Measurements from ENCODE around the gene SYNC. TPM values are rescaled to one million over a fixed set of nuclear protein-coding genes. Genes with fewer than 3 reads are reported as not detected.
"Not testable (repeated sequence)": the region's sequence is repeated elsewhere in the genome, so short reads cannot be mapped to it uniquely, and the experiment has no call there.

Gene SYNC
- total and polyA plus RNA-seq, 3 experiments from 2014 or later: not detected

GRCh38 chr1:32681999-32682398 is 20.6 kb downstream of the SYNC start:
- H3K27ac ChIP-seq (ENCODE audit: low read depth, low read length): no peak overlapping the region
- H3K27ac Mint-ChIP-seq: peak overlapping the region in 1 of 8 donors; percentile 63
- H3K4me3 ChIP-seq (ENCODE audit: low read length): no peak overlapping the region
- peaks cover 0 to 5% (median 0%) of the 10 kb centered on the region in 3 donors for H3K4me1 Mint-ChIP-seq
- no peak for DNase-seq
- H3K27me3 ChIP-seq (ENCODE audit: insufficient read depth, low read length, poor library complexity, severe bottlenecking): no peaks in the 10 kb centered on the region
- H3K4me1 ChIP-seq (ENCODE audit: insufficient read depth, low read length): no peaks in the 10 kb centered on the region
- CTCF ChIA-PET: no interaction called here
- H3K36me3 Mint-ChIP-seq: peaks cover 11 to 78% (median 23%) of the 10 kb centered on the region in 3 donors
- H3K27me3 Mint-ChIP-seq: no peaks in the 10 kb centered on the region
- peaks cover 49% of the 10 kb centered on the region for H3K36me3 ChIP-seq (ENCODE audit: insufficient read depth, low read length)
- POLR2A ChIA-PET: no interaction called here
- no peaks in the 10 kb centered on the region for H3K9me3 Mint-ChIP-seq
- H3K4me3 Mint-ChIP-seq: no peak overlapping the region
- no peaks in the 10 kb centered on the region for H3K9me3 ChIP-seq (ENCODE audit: low read length)

GRCh38 chr1:32681509-32681908 is 21.1 kb downstream of the SYNC start:
- no peaks in the 10 kb centered on the region for H3K9me3 ChIP-seq (ENCODE audit: low read length)
- H3K27me3 ChIP-seq (ENCODE audit: insufficient read depth, low read length, poor library complexity, severe bottlenecking): no peaks in the 10 kb centered on the region
- H3K27ac Mint-ChIP-seq: peak overlapping the region in 1 of 8 donors; percentile 63
- H3K36me3 Mint-ChIP-seq: peaks cover 11 to 82% (median 23%) of the 10 kb centered on the region in 3 donors
- H3K9me3 Mint-ChIP-seq: no peaks in the 10 kb centered on the region
- ChIA-PET POLR2A (no interaction called here), CTCF (no interaction called here)
- no peak overlapping the region for H3K4me3 ChIP-seq (ENCODE audit: low read length)
- H3K4me3 Mint-ChIP-seq: no peak overlapping the region
- no peak for DNase-seq
- no peaks in the 10 kb centered on the region for H3K4me1 ChIP-seq (ENCODE audit: insufficient read depth, low read length)
- peaks cover 54% of the 10 kb centered on the region for H3K36me3 ChIP-seq (ENCODE audit: insufficient read depth, low read length)
- peaks cover 0 to 5% (median 0%) of the 10 kb centered on the region in 3 donors for H3K4me1 Mint-ChIP-seq
- H3K27me3 Mint-ChIP-seq: no peaks in the 10 kb centered on the region
- H3K27ac ChIP-seq (ENCODE audit: low read depth, low read length): no peak overlapping the region

GRCh38 chr1:32680642-32681041 is 21.9 kb downstream of the SYNC start:
- Histone ChIP-seq H3K4me1 (ENCODE audit: insufficient read depth, low read length) (no peaks in the 10 kb centered on the region), H3K36me3 (ENCODE audit: insufficient read depth, low read length) (peaks cover 58% of the 10 kb centered on the region), H3K27me3 (ENCODE audit: insufficient read depth, low read length, poor library complexity, severe bottlenecking) (no peaks in the 10 kb centered on the region), H3K27ac (ENCODE audit: low read depth, low read length) (no peak overlapping the region), H3K9me3 (ENCODE audit: low read length) (no peaks in the 10 kb centered on the region), H3K4me3 (ENCODE audit: low read length) (no peak overlapping the region)
- CTCF ChIA-PET: no interaction called here
- Mint-ChIP-seq H3K9me3 (no peaks in the 10 kb centered on the region), H3K4me1 (peaks cover 0 to 5% (median 0%) of the 10 kb centered on the region in 3 donors), H3K4me3 (no peak overlapping the region), H3K36me3 (peaks cover 11 to 83% (median 19%) of the 10 kb centered on the region in 3 donors), H3K27ac (peak overlapping the region in 1 of 8 donors; percentile 26), H3K27me3 (no peaks in the 10 kb centered on the region)
- POLR2A ChIA-PET: no interaction called here
- DNase-seq: no peak

GRCh38 chr1:32679993-32680392 is 22.6 kb downstream of the SYNC start:
- POLR2A ChIA-PET; H3K4me3 ChIP-seq (ENCODE audit: low read length); H3K27me3 ChIP-seq (ENCODE audit: insufficient read depth, low read length, poor library complexity, severe bottlenecking); H3K4me1 Mint-ChIP-seq; H3K27ac ChIP-seq (ENCODE audit: low read depth, low read length); H3K4me3 Mint-ChIP-seq; H3K4me1 ChIP-seq (ENCODE audit: insufficient read depth, low read length); H3K27ac Mint-ChIP-seq; DNase-seq; H3K9me3 ChIP-seq (ENCODE audit: low read length); CTCF ChIA-PET; H3K9me3 Mint-ChIP-seq; H3K27me3 Mint-ChIP-seq: not testable (repeated sequence)
- peaks cover 52% of the 10 kb centered on the region for H3K36me3 ChIP-seq (ENCODE audit: insufficient read depth, low read length)
- peaks cover 11 to 80% (median 19%) of the 10 kb centered on the region in 3 donors for H3K36me3 Mint-ChIP-seq

- no peak overlapping the region for H3K4me3 ChIP-seq (ENCODE audit: low read length)
- no peak for DNase-seq
- H3K27ac ChIP-seq (ENCODE audit: low read depth, low read length): no peak overlapping the region
- H3K4me1 ChIP-seq (ENCODE audit: insufficient read depth, low read length): no peaks in the 10 kb centered on the region
- no peaks in the 10 kb centered on the region for H3K27me3 ChIP-seq (ENCODE audit: insufficient read depth, low read length, poor library complexity, severe bottlenecking)
- Mint-ChIP-seq H3K27ac (peak overlapping the region in 1 of 8 donors; percentile 9), H3K36me3 (peaks cover 15 to 86% (median 26%) of the 10 kb centered on the region in 3 donors), H3K4me3 (no peak overlapping the region), H3K27me3 (no peaks in the 10 kb centered on the region), H3K9me3 (no peaks in the 10 kb centered on the region), H3K4me1 (peaks cover 0 to 5% (median 0%) of the 10 kb centered on the region in 3 donors)
- peaks cover 61% of the 10 kb centered on the region for H3K36me3 ChIP-seq (ENCODE audit: insufficient read depth, low read length)
- ChIA-PET CTCF (no interaction called here), POLR2A (interaction anchor here (1.0 kb wide), 1 partner anchor 26 kb away, joined by 5 read pairs; the partner anchor contains the start of gene RBBP4)
- H3K9me3 ChIP-seq (ENCODE audit: low read length): no peaks in the 10 kb centered on the region
Observed at GRCh38 chr1:32676945-32677344, 25.6 kb downstream of the SYNC start.

GRCh38 chr1:32668716-32669115 is 33.9 kb downstream of the SYNC start:
- CTCF ChIA-PET; H3K27me3 Mint-ChIP-seq; DNase-seq; H3K27me3 ChIP-seq (ENCODE audit: insufficient read depth, low read length, poor library complexity, severe bottlenecking); H3K9me3 ChIP-seq (ENCODE audit: low read length); H3K9me3 Mint-ChIP-seq; H3K4me1 ChIP-seq (ENCODE audit: insufficient read depth, low read length); POLR2A ChIA-PET; H3K4me3 Mint-ChIP-seq; H3K27ac ChIP-seq (ENCODE audit: low read depth, low read length); H3K4me3 ChIP-seq (ENCODE audit: low read length); H3K27ac Mint-ChIP-seq: not testable (repeated sequence)
- Mint-ChIP-seq H3K4me1 (peaks cover 10 to 15% (median 13%) of the 10 kb centered on the region in 3 donors), H3K36me3 (peaks cover 18 to 84% (median 33%) of the 10 kb centered on the region in 3 donors)
- peaks cover 56% of the 10 kb centered on the region for H3K36me3 ChIP-seq (ENCODE audit: insufficient read depth, low read length)

GRCh38 chr1:32666901-32667566 is 35.5 kb downstream of the SYNC start:
- no peak overlapping the region for H3K4me3 ChIP-seq (ENCODE audit: low read length)
- H3K9me3 ChIP-seq (ENCODE audit: low read length): no peaks in the 10 kb centered on the region
- H3K27me3 ChIP-seq (ENCODE audit: insufficient read depth, low read length, poor library complexity, severe bottlenecking): no peaks in the 10 kb centered on the region
- Mint-ChIP-seq H3K27me3 (no peaks in the 10 kb centered on the region), H3K36me3 (peaks cover 12 to 73% (median 26%) of the 10 kb centered on the region in 3 donors), H3K9me3 (no peaks in the 10 kb centered on the region), H3K4me3 (no peak overlapping the region), H3K4me1 (peaks cover 10 to 15% (median 13%) of the 10 kb centered on the region in 3 donors), H3K27ac (peak overlapping the region in 1 of 8 donors; percentile 44)
- CTCF ChIA-PET: no interaction called here
- DNase-seq: no peak
- peaks cover 43% of the 10 kb centered on the region for H3K36me3 ChIP-seq (ENCODE audit: insufficient read depth, low read length)
- POLR2A ChIA-PET: no interaction called here
- H3K4me1 ChIP-seq (ENCODE audit: insufficient read depth, low read length): no peaks in the 10 kb centered on the region
- no peak overlapping the region for H3K27ac ChIP-seq (ENCODE audit: low read depth, low read length)

GRCh38 chr1:32665915-32666314 is 36.7 kb downstream of the SYNC start:
- no peak overlapping the region for H3K27ac Mint-ChIP-seq
- peaks cover 36% of the 10 kb centered on the region for H3K36me3 ChIP-seq (ENCODE audit: insufficient read depth, low read length)
- no peaks in the 10 kb centered on the region for H3K4me1 ChIP-seq (ENCODE audit: insufficient read depth, low read length)
- no peaks in the 10 kb centered on the region for H3K27me3 Mint-ChIP-seq
- no peak overlapping the region for H3K4me3 ChIP-seq (ENCODE audit: low read length)
- H3K9me3 ChIP-seq (ENCODE audit: low read length): no peaks in the 10 kb centered on the region
- H3K9me3 Mint-ChIP-seq: no peaks in the 10 kb centered on the region
- no peak overlapping the region for H3K27ac ChIP-seq (ENCODE audit: low read depth, low read length)
- no peak overlapping the region for H3K4me3 Mint-ChIP-seq
- H3K36me3 Mint-ChIP-seq: peaks cover 8 to 73% (median 24%) of the 10 kb centered on the region in 3 donors
- DNase-seq: no peak
- ChIA-PET CTCF (no interaction called here), POLR2A (no interaction called here)
- no peaks in the 10 kb centered on the region for H3K27me3 ChIP-seq (ENCODE audit: insufficient read depth, low read length, poor library complexity, severe bottlenecking)
- peaks cover 10 to 17% (median 15%) of the 10 kb centered on the region in 3 donors for H3K4me1 Mint-ChIP-seq

Measured in CD8-positive, alpha-beta memory T cell (primary cell).